Epithelial cell of proximal tubule (primary cell): ENCODE measurements around the gene SLC4A11. TPM values are rescaled to one million over a fixed set of nuclear protein-coding genes. Genes with fewer than 3 reads are reported as not detected.
"Not testable (repeated sequence)": the region's sequence is repeated elsewhere in the genome, so short reads cannot be mapped to it uniquely, and the experiment has no call there.

Experiments
- DNase-seq: peaks from one replicate; pipeline ENCODE4 v3.0.0-alpha.2; 2011; ENCODE audit warnings: low read depth
- H3K4me3 ChIP-seq: 2 replicates; pipeline ENCODE4 v1.5.1; 2011; ENCODE audit warnings: low read depth, mild to moderate bottlenecking, low read length
- CTCF ChIP-seq: conservative IDR thresholded peaks from 2 replicates; pipeline ENCODE4 v1.5.1; 2012; ENCODE audit warnings: low read depth, mild to moderate bottlenecking, low read length
- total RNA-seq: library from RNA; depleted of rRNA; stranded (reverse); fragments of >200 nt; gene quantifications from 2 replicates; pipeline ENCODE4 v1.2.3, GENCODE V29; 2015

The SLC4A11 gene
- total RNA-seq, 1 donor from 2014 or later = 3.6 TPM

DNA sequence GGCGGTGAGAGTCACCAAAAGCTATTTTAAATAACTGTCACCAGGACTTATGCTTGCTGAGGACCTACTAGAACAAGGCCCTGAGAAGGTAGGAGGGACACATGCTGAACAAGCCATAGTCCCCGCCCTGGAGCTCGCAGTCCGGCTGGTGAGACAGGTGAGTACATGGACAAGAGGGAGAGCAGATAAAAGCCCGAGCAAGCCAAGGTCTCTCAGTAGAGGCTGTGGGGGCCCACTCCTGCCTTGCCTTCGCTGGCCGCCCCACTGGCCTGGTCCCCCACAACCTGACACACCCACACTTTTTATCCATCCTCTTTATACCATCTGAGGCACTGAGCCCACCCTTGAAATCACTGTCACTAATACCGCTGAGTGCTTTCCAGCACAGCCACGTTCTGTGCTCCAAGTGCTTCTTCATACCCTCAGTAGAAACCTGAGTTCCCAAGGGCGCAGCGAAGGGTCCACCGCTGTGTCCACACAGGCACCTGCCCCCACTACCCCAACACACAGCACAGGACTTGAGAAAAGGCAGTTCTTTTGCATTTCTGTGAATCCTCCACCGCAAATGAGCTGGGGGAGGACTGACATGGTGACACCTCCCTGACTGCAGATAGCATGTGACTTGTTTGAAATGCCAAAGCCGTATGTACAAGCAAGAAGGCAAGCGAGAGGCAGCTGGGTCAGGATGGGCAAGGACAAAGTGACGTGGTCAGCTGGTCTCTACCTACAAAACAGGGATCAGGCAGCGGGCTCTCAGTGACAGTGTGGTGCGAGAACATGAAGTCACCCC, 46.6 kb downstream of the SLC4A11 start:
- H3K4me3 ChIP-seq = no peak overlapping the region
- TF ChIP-seq CTCF = no peak
- no peak for DNase-seq

GRCh38 chr20:3190681-3191111, 48.3 kb downstream of the SLC4A11 start:
- H3K4me3 ChIP-seq = no peak overlapping the region
- no peak for DNase-seq
- TF ChIP-seq CTCF = no peak

DNA sequence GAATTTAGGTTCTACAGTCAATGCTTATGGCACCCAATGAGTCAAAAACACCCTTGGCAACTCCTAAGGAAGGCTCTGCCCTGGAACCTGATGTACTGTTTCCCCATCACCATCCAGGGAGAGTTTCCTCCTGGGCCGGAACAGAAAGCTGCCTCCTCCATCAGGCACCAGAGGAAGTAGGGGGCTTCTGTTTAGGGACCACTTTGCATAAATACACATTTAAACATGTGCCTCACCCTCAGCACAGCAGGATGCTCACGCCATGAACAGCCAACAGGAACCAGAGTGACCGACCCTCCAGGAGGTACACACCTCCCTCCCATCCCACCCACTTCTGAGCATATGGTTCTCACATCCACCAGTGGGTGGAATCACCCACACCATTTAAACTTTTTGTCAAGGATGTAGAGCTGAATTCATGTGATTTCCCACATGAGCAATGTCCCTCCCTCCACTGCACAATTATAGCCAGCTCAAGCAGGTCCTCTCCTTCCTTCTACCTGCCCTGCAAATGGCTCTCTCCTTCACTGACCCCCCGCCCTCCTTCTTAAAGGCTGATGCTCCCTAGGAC, 49.3 kb downstream of the SLC4A11 start:
- H3K4me3 ChIP-seq = no peak overlapping the region
- DNase-seq = no peak
- TF ChIP-seq CTCF = no peak

DNA sequence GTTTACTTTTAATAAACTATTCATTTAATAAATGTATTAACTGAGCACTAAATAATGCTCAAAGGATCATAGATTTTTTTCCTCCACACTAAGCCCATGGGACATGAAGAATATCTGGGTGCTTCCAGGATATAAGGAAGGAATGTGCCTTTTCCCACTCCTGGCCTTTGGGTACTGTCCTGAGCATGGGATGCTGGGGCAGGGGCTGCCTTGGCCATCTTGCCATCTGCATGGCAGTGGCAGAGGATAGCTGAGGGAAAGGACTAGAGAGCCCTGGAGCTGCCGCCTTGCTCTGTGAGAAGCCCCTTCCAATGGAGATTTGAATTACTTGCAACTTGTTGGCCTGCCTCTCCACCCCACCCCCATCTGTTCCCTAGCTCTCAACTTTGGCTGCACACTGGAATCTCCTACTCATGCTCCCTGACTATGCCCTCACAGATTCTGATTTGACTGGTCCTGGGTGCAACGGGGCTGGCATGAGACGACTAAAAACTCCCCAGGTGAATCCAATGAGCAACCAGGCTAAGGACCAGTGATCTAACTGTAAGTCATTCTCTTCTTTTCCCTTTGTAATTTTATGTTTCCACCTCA, 50.1 kb downstream of the SLC4A11 start:
- no peak for DNase-seq
- no peak for TF ChIP-seq CTCF
- no peak overlapping the region for H3K4me3 ChIP-seq

DNA sequence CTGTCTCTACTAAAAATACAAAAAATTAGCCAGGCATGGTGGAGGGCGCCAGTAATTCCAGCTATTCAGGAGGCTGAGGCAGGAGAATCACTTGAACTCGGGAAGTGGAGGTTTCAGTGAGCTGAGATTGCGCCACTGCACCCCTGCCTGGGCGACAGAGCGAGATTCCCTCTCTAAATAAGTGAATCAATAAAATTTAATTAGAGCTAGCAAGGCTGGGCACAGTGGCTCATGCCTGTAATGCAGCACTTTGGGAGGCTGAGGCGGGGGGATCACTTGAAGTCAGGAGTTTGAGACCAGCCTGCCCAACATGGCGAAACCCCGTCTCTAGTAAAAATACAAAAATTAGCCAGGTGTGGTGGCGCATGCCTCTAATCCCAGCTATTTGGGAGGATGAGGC, 51.1 kb downstream of the SLC4A11 start:
- DNase-seq, H3K4me3 ChIP-seq: not testable (repeated sequence)

GRCh38 chr20:3183896-3184612, 54.9 kb downstream of the SLC4A11 start:
- no peak for TF ChIP-seq CTCF
- no peak for DNase-seq

GRCh38 chr20:3182429-3182828, 56.6 kb downstream of the SLC4A11 start:
- not testable (repeated sequence) for DNase-seq, H3K4me3 ChIP-seq

More at GRCh38 chr20:3183896-3184612, 54.9 kb downstream of the SLC4A11 start:
- H3K4me3 ChIP-seq = no peak overlapping the region
